Sciatic nerve (tissue), 2 donors: ENCODE data around the gene ANKRD65. TPM values are rescaled to one million over a fixed set of nuclear protein-coding genes. Genes with fewer than 3 reads are reported as not detected.
"Not testable (repeated sequence)": the region's sequence is repeated elsewhere in the genome, so short reads cannot be mapped to it uniquely, and the experiment has no call there.

Experiments
- ATAC-seq: fragments of 200-7000 bp; cut with Tn5 transposase; one replicate; pipeline ENCODE4 v1.9.1; 2020; ENCODE audit warnings: mild to moderate bottlenecking, moderate library complexity
- DNase-seq: peaks from one replicate; pipeline ENCODE4 v3.0.0-alpha.2; 2020; ENCODE audit warnings: low spot score
- intact Hi-C: fragments of 100-400 bp; cut with DNase I; formaldehyde crosslinking; loops from one replicate; pipeline ENCODE4 v1.14.2; 2022
- total RNA-seq: library from RNA; stranded (reverse); fragmentation: NEBNext Ultra II Directional; extraction: Animal tissue kit (Norgen Biotek cat#: 25700); gene quantifications from one replicate; pipeline ENCODE4 v1.2.1, GENCODE V29; 2021
- donor health status: DM: no; HTN: no; CAD: no.
- donor health status: DM: no; HTN: no; CAD: no.

Gene ANKRD65
- total RNA-seq, 1 donor from 2014 or later, result 11.2 TPM

- DNase-seq (no peak), ATAC-seq (no peak)
- intact Hi-C loops, result no loop called here
These were observed 910 bp upstream of the ANKRD65 start for GRCh38 chr1:1421907-1422464.

DNA sequence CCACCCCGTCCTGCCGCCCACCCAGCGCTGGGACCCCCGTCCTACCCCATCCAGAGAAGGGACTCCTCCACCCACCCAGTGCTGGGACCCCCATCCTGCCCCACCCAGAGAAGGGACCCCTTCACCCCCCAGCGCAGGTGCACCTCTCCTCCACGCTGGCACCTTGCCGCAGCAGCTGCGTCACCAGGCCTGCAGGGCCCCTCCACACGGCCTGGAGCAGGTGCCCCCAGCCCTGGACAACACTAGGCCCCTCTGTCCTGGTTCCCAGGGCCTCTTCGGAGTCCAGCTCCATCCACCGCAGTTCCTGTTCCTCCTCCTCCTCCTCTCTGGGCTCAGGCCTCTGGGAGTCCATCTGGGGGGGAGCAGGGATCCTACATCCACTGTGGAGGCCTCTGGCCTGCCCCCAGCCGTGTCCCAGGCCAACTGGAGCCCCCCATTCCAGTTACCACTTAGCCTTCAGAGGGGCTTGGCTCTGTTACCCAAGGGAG is 378 bp downstream of the ANKRD65 start:
- ATAC-seq, result peak; percentile 20

DNA sequence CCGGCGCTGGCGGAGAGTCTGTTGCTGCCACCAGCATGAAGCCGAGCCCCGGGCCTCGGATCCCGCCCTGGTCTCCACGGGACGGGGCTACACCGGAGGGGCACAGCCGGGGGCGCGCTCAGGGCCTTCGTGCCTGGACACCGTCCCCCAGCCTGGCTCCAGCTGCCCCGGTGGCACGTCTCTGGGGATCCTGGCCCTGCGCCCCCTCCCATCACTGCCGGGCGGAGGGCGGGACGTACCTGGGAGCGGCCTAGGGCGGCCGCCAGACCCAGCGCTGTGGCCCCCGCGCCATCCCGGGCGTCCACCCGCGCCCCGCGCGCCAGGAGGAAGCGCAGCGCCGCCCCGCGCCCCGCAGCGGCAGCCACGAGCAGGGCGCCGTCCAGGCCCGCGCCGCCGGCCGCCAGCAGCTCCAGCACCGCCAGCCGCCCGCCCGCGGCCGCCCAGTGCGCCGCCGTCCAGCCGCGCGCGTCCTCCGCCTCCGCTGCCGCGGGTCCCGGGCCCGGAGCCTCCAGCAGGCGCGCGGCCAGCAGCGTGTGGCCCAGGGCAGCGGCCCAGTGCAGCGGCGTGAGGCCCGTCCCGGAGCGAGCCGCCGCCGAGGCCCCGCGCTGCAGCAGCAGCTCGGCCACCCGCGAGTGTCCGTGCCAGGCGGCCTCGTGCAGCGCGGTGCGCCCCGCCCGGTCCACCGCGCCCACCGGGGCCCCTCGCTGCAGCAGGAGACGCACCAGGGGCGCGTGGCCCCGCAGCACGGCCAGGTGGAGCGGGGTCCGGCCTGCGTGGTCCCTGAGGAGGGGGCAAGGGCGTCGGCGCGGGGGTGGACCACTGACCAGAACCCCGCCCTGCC is 1.0 kb downstream of the ANKRD65 start:
- intact Hi-C loops, result no loop called here
- DNase-seq (peak; percentile 64), ATAC-seq (peak; percentile 51)

More for the DNA sequence above, 378 bp downstream of the ANKRD65 start:
- intact Hi-C loops, result no loop called here
- DNase-seq, result no peak

DNA sequence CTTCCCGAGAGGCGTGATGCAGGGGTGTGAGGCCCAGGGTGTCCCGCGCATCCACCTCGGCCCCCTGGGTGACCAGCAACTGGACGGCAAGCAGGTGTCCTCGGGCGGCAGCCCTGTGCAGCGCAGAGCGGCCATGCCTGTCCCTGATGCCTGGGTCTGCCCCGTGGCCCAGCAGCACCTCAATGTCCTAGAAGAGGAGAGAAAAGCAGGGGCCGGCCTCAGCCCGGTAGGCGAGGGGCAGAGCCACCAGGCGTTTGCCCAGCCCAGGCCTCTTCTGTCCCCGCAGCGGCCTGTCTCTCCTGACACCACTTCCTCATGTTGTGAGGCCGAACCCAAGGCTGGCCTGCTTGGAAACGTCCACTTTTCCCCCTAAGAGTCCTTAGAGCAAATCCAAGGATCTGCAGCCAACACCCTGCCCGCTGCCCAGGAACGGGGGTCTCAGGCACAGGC is 1.7 kb downstream of the ANKRD65 start:
- intact Hi-C loops, result no loop called here
- no peak for DNase-seq
- peak; percentile 30 for ATAC-seq

DNA sequence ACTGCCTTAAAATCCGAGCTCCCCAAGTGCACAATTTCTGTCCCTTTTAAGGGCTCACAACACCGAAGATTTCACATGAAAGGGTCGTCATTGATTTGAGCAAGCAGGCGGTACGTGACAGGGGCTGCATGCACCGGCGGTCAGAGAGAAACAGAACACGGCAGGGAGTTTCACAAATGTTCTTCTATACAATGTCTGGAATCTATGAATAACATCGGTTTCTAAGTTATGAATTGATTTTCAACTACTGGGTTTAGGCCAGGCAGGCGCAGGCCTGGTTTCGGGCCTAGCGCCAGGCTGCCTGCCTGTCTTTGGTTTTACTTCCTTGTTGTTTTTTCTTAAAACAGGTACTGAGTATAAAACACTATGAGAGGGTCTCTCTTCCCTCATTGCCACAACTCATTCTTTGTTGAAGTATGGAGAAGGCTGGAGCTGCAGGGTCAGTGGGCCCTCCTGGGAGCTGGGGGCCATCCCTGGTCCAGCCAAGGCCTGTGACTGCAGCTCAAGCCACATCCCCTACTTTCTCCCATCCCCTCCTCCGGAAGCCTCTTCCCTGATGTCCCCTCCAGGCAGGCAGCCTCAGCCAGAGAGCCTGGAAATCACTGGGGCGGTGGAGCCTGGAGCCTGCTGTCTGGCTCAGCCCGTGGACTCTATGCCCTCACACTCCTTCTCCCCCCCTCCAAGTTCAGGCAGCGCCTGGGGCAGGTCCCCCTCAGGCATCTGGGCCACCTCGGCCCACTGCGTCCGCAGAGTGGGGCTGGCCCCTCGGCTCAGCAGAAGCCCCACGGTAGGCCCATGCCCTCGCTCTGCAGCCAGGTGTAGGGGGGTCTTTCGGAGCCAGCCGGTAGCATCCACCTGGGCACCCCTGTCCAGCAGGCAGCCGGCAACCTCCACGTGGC is 2.4 kb downstream of the ANKRD65 start:
- intact Hi-C loops, result no loop called here
- no peak for ATAC-seq
- no peak for DNase-seq

- intact Hi-C loops, ATAC-seq, DNase-seq: not testable (repeated sequence)
These were observed 3.1 kb downstream of the ANKRD65 start for GRCh38 chr1:1417825-1418463.

GRCh38 chr1:1417396-1417795 is 3.7 kb downstream of the ANKRD65 start:
- ATAC-seq, intact Hi-C loops, DNase-seq: not testable (repeated sequence)

GRCh38 chr1:1415751-1416150 is 5.3 kb downstream of the ANKRD65 start:
- intact Hi-C loops, result no loop called here
- ATAC-seq (no peak), DNase-seq (no peak)

DNA sequence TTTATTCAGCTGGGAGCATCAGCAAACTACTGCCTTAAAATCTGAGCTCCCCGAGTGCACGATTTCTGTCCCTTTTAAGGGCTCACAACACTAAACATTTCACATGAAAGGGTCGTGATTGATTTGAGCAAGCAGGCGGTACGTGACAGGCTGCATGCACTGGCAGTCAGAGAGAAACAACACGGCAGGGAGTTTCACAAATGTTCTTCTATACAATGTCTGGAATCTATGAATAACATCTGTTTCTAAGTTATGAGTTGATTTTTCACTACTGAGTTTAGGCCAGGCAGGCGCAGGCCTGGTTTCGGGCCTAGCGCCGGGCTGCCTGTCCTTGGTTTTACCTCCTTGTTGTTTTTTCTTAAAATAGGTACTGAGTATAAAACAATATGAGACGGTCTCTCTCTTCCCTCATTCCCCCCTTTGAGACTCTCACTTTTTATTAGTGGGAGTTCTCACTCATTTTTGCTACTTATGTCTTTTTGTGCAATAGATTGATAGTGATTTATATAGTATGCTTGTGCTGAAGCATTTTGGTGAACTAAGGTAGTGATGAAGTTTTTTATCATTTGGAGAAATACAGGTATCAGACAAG is 8.7 kb downstream of the ANKRD65 start:
- ATAC-seq, intact Hi-C loops, DNase-seq: not testable (repeated sequence)

DNA sequence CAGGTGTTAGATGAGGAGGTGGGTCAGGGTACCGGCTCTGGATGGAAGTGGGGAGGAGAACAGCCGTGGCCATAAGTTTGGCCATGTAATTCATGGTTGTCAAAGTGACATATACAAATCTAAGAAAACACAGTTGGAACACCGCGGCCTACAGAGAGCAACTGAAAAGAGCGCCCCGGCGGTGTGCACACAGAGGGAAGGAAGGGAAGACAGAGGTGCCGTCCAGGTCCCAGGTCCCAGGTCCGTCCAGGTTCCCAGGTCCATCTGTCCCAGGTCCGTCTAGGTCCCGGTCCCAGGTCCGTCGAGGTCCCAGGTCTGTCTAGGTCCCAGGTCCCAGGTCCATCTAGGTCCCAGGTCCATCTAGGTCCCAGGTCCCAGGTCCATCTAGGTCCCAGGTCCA is 9.4 kb downstream of the ANKRD65 start:
- ATAC-seq (no peak), DNase-seq (no peak)
- intact Hi-C loops, result no loop called here

DNA sequence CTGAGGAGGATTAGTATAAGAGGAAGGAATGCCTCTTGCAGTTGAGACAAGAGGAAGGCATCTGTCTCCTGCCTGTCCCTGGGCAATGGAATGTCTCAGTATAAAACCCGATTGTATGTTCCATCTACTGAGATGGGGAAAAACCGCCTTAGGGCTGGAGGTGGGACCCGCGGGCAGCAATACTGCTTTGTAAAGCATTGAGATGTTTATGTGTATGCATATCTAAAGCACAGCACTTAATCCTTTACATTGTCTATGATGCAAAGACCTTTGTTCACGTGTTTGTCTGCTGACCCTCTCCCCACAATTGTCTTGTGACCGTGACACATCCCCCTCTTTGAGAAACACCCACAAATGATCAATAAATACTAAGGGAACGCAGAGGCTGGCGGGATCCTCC is 10.8 kb downstream of the ANKRD65 start:
- ATAC-seq, intact Hi-C loops, DNase-seq: not testable (repeated sequence)

DNA sequence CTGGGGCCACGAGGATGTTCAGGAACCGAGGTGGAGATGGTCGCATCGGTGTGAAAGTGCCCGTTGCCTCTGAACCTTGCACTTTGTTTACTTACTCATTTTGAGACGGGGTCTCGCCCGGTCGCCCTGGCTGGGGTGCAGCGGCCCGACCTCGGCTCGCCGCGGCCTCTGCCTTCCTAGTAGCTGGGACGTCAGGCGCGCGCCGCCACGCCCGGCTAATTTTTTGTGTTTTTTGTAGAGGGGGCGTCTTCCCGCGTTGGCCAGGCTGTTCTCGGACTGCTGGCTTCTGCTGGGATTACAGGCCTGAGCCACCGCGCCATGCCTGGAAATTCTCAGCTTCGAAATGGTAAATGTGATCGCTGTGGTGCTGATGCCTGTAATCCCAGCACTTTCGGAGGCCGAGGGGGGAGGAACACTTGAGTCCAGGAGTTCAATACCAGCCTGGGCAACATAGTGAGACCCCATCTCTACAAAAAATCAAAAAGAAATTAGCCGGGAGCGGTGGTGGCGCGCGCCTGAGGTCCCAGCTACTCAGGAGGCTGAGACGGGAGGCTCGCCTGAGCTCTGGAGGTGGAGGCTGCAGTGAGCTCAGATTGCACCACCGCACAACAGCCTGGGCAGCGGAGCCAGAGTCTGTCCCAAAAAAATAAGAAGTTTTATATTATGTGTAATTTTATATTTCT is 13.3 kb downstream of the ANKRD65 start:
- no peak for DNase-seq
- ATAC-seq, result no peak
- intact Hi-C loops, result no loop called here

DNA sequence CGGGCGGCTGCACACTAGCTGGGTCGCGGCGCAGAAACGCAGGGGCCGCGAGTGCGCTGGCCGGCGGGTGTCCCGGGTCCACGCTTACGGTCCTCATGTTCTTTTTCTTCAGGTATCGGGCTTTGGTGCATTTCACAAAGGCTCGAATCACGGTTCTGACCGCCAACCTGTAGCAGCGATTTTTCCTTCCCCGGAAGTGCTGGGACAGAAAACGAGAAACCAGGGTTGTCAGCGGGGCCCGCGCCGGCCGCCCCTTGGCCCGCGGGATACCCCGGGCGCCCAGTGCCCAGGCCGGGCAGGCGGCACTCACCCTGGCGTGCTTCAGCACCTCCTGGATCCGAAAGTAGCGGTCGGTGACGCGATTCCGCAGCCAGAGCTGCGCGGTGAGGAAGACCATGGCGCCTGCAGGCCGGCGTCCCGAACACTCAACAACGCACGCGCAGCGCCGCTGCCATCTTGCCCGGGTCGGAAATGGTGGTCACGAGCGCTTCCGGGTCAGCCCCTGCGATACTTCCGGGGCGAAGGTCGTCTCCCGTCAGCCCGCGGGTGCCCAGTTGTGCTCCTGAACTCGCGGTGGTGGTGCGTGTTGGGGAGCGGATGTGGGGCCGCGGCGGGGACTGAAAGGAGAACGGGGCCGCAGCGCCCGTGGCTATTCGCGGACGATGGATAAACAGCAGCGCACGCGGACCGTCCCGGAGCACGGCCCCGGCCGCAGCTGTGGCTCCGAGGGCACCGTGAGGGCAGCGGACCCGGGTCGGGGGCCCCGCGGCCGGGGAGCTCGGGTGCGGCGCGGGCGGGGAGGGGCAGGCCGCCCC is 14.0 kb downstream of the ANKRD65 start, which contains the start of gene MRPL20:
TSS of gene MRPL20 (minus strand) at position 473 of the 815 bp plus-strand sequence. CDS start at position 397, 76 bp downstream.
- intact Hi-C loops, result no loop called here
- peak; percentile 99 for ATAC-seq
- peak; percentile 97 for DNase-seq

- ATAC-seq, result no peak
- intact Hi-C loops, result no loop called here
These were observed 14.8 kb downstream of the ANKRD65 start for GRCh38 chr1:1406101-1406820.

DNA sequence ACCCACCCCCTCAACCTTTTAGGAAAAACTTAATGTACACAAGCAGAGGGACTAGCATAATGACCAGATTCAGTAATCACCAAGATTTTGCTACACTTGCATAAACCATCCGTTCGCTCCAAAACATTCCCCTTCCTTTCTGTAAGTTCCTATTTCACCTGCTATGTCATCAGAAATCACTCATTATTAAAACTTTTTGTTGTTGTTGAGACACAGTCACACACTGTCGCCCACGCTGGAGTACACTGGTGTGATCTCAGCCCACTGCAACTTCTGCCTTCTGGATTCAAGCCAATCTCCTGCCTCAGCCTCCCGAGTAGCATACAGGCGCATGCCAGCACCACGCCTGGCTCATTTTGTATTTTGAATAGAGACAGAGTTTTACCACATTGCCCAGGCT is 17.4 kb downstream of the ANKRD65 start:
- DNase-seq, result no peak
- intact Hi-C loops, result no loop called here
- ATAC-seq, result no peak

More at GRCh38 chr1:1406101-1406820, 14.8 kb downstream of the ANKRD65 start:
- DNase-seq, result no peak

GRCh38 chr1:1402901-1403392 is 18.1 kb downstream of the ANKRD65 start:
- intact Hi-C loops, ATAC-seq, DNase-seq: not testable (repeated sequence)
